Hepatocyte (in vitro differentiated cells): ENCODE measurements around the gene BANK1. TPM values are rescaled to one million over a fixed set of nuclear protein-coding genes. Genes with fewer than 3 reads are reported as not detected.

Experiments
- DNase-seq: peaks from one replicate; pipeline ENCODE4 v3.0.0-alpha.2; 2016; ENCODE audit warnings: low spot score
- H2AFZ ChIP-seq: fragments of 200-600 bp; sonication (generic); 2 replicates; pipeline ENCODE4 v1.6.0; 2016; ENCODE audit warnings: antibody characterized with exemption, mild to moderate bottlenecking
- H3K27ac ChIP-seq: fragments of 200-600 bp; sonication (generic); 2 replicates; pipeline ENCODE4 v1.5.1; 2016; ENCODE audit warnings: mild to moderate bottlenecking
- H3K27me3 ChIP-seq: fragments of 200-600 bp; sonication (generic); 2 replicates; pipeline ENCODE4 v1.6.1; 2016
- H3K36me3 ChIP-seq: fragments of 200-600 bp; sonication (generic); replicated peaks from 2 replicates; pipeline ENCODE4 v1.5.1; 2016; ENCODE audit warnings: low read depth; ENCODE audit not compliant: insufficient read depth
- H3K4me1 ChIP-seq: fragments of 200-600 bp; sonication (generic); 2 replicates; pipeline ENCODE4 v1.5.1; 2016; ENCODE audit warnings: mild to moderate bottlenecking, moderate library complexity; ENCODE audit not compliant: insufficient read depth
- H3K4me2 ChIP-seq: fragments of 200-600 bp; sonication (generic); 2 replicates; pipeline ENCODE4 v1.6.0; 2016
- H3K4me3 ChIP-seq: fragments of 200-600 bp; sonication (generic); 2 replicates; pipeline ENCODE4 v1.5.1; 2016; ENCODE audit warnings: mild to moderate bottlenecking
- H3K79me2 ChIP-seq: fragments of 200-600 bp; sonication (generic); 2 replicates; pipeline ENCODE4 v1.6.0; 2017; ENCODE audit warnings: mild to moderate bottlenecking
- H3K9me2 ChIP-seq: fragments of 200-600 bp; sonication (generic); replicated peaks from 2 replicates; pipeline ENCODE4 v1.6.0; 2017; ENCODE audit warnings: mild to moderate bottlenecking; ENCODE audit not compliant: insufficient read depth
- H3K9me3 ChIP-seq: fragments of 200-600 bp; sonication (generic); 2 replicates; pipeline ENCODE4 v1.5.1; 2016; ENCODE audit warnings: low read depth, mild to moderate bottlenecking
- H4K20me1 ChIP-seq: fragments of 200-600 bp; sonication (generic); 2 replicates; pipeline ENCODE4 v1.6.0; 2016; ENCODE audit warnings: mild to moderate bottlenecking; ENCODE audit not compliant: insufficient read depth, poor library complexity, severe bottlenecking
- EZH2 ChIP-seq: fragments of 200-600 bp; sonication (generic); IDR thresholded peaks from 2 replicates; pipeline ENCODE4 v1.6.1; 2016; ENCODE audit warnings: antibody characterized with exemption, mild to moderate bottlenecking, borderline replicate concordance
- EZH2phosphoT487 ChIP-seq: fragments of 200-600 bp; sonication (generic); IDR thresholded peaks from one replicate; pipeline ENCODE4 v1.6.1; 2018; ENCODE audit warnings: antibody characterized with exemption, mild to moderate bottlenecking, low read depth, moderate library complexity; ENCODE audit not compliant: unreplicated experiment, severe bottlenecking
- WGBS: methylation state at CpG from one replicate; pipeline ENCODE4 v1.1.6; 2016; ENCODE audit warnings: low lambda C conversion rate; ENCODE audit errors: missing lambda C conversion rate; 5-methylcytosine and 5-hydroxymethylcytosine counted together
- polyA plus RNA-seq: library from polyadenylated mRNA; unstranded; fragments of >200 nt; fragmentation: Nextera tagmentation; extraction: Ambion mirVana; gene quantifications from 2 replicates; pipeline ENCODE4 v1.2.1, GENCODE V29; 2016
- total RNA-seq: library from RNA; depleted of rRNA; stranded (reverse); fragments of >200 nt; gene quantifications from 2 replicates; pipeline ENCODE4 v1.2.3, GENCODE V29; 2014
- TF ChIP-seq, protein P1 (sequence below): fragments of 200-600 bp; sonication (generic); IDR thresholded peaks from 2 replicates; pipeline ENCODE4 v1.5.1; 2016; ENCODE audit warnings: antibody characterized with exemption, mild to moderate bottlenecking; ENCODE audit not compliant: poor library complexity

BANK1 gene
- total and polyA plus RNA-seq, 2 experiments from 2014 or later = 0.17 to 0.29 TPM

DNA sequence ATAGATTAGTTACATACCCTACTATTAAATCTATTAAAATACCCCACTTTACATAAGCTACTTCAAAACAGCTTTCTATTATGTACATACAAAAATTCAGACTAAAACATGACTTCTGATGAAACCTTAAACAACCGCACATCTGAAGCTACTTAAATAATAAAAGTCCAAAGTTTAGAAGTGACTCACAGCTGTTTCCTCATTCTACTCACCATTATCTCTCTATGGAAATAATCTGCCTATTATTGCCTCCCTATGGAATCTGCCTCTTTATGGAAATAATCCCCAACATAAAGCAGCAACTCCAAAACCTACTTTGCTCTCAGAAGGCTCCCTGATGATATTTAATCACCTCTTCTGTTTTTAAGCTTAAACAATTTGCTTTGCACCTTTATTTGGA, 15.7 kb upstream of the BANK1 start:
- 46% methylated on average over 1 of the region's 1 CpG for WGBS
- H3K9me3 ChIP-seq = peaks cover 7% of the 10 kb centered on the region
- H3K27me3 ChIP-seq = no peaks in the 10 kb centered on the region
- no peaks in the 10 kb centered on the region for H4K20me1 ChIP-seq
- TF ChIP-seq EZH2phosphoT487 = no peak
- TF ChIP-seq, protein P1, sequence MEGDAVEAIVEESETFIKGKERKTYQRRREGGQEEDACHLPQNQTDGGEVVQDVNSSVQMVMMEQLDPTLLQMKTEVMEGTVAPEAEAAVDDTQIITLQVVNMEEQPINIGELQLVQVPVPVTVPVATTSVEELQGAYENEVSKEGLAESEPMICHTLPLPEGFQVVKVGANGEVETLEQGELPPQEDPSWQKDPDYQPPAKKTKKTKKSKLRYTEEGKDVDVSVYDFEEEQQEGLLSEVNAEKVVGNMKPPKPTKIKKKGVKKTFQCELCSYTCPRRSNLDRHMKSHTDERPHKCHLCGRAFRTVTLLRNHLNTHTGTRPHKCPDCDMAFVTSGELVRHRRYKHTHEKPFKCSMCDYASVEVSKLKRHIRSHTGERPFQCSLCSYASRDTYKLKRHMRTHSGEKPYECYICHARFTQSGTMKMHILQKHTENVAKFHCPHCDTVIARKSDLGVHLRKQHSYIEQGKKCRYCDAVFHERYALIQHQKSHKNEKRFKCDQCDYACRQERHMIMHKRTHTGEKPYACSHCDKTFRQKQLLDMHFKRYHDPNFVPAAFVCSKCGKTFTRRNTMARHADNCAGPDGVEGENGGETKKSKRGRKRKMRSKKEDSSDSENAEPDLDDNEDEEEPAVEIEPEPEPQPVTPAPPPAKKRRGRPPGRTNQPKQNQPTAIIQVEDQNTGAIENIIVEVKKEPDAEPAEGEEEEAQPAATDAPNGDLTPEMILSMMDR = no peak
- no peak for TF ChIP-seq EZH2
- no peak overlapping the region for H3K4me2 ChIP-seq
- peak; percentile 18 for DNase-seq
- H2AFZ ChIP-seq = no peak overlapping the region
- H3K79me2 ChIP-seq = no peaks in the 10 kb centered on the region
- no peaks in the 10 kb centered on the region for H3K36me3 ChIP-seq
- H3K4me1 ChIP-seq = no peaks in the 10 kb centered on the region
- H3K9me2 ChIP-seq = no peaks in the 10 kb centered on the region
- no peak overlapping the region for H3K27ac ChIP-seq
- no peak overlapping the region for H3K4me3 ChIP-seq

DNA sequence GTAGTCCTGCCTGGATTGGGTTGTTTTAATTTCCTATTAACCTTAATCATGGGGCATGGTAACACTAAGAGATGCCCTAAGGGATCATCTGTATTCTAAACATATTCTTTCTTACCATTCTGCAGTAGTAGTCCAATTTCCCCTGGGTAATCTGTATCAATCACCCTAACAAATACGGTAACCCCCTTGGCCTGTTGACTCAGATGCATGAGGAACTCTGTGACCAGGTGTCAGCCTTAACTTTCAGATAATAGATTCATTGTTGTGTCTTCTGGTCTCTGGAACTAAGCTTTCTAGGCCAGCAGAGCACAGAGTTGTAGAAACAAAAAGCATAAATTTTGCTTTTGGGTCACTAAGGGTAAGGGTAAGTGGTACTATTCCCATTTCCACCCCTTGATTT, 13.1 kb upstream of the BANK1 start:
- Histone ChIP-seq H3K79me2 (no peaks in the 10 kb centered on the region), H2AFZ (no peak overlapping the region), H3K4me2 (no peak overlapping the region), H3K9me3 (no peaks in the 10 kb centered on the region), H3K27me3 (no peaks in the 10 kb centered on the region), H4K20me1 (no peaks in the 10 kb centered on the region), H3K27ac (no peak overlapping the region), H3K9me2 (no peaks in the 10 kb centered on the region), H3K4me3 (no peak overlapping the region), H3K4me1 (no peaks in the 10 kb centered on the region), H3K36me3 (no peaks in the 10 kb centered on the region)
- 86% methylated on average over 1 of the region's 1 CpG for WGBS
- no peak for TF ChIP-seq EZH2
- TF ChIP-seq, protein P1 = no peak
- no peak for TF ChIP-seq EZH2phosphoT487
- no peak for DNase-seq

DNA sequence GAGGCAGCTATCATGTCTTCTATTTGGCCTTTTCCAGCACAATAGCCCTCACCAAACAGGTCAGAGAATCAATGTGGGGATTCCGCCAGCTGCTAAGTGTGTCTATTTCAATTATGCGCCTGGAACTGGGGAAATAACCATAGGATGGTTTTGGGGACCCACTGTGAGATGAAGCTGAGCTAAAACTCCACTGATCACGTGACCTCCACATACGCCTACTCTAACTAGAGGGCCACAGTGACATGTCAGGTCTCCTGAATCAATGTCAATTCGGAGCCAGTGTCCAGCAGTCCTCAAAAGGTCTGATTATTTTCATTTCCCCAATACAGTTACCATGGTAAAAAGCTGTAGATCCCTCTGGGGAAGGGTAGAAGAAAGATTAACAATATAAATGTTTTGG, 10.2 kb upstream of the BANK1 start:
- no peaks in the 10 kb centered on the region for H3K9me3 ChIP-seq
- no peaks in the 10 kb centered on the region for H3K9me2 ChIP-seq
- no peaks in the 10 kb centered on the region for H3K79me2 ChIP-seq
- TF ChIP-seq EZH2phosphoT487 (no peak), EZH2 (no peak)
- TF ChIP-seq, protein P1 = no peak
- H4K20me1 ChIP-seq = no peaks in the 10 kb centered on the region
- H3K4me1 ChIP-seq = no peaks in the 10 kb centered on the region
- no peaks in the 10 kb centered on the region for H3K27me3 ChIP-seq
- no peak for DNase-seq
- H3K36me3 ChIP-seq = no peaks in the 10 kb centered on the region
- H2AFZ ChIP-seq = no peak overlapping the region
- no peak overlapping the region for H3K27ac ChIP-seq
- 96% methylated on average over 5 of the region's 5 CpGs for WGBS
- H3K4me3 ChIP-seq = no peak overlapping the region
- no peak overlapping the region for H3K4me2 ChIP-seq

DNA sequence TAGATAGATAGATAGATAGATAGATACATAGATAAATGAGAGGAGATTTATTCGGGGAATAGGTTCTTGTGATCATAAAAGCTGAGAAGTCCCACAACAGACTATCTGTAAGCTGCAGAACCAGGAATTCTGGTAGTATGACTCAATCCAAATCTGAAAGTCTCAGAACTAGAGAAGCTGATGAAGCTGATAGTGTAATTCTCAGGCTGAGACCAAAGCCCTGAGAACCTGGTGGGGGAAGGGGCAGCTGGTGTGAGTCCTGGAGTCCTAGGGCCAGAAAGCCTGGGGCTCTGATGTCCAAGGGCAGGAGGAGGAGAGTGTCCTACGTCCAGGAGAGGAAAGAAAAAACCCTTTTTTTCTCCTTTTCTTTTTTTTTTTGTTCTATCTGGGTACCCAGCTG, 8.0 kb upstream of the BANK1 start:
- H4K20me1 ChIP-seq = no peaks in the 10 kb centered on the region
- no peak overlapping the region for H2AFZ ChIP-seq
- no peak overlapping the region for H3K27ac ChIP-seq
- TF ChIP-seq, protein P1 = no peak
- TF ChIP-seq EZH2 = no peak
- TF ChIP-seq EZH2phosphoT487 = no peak
- DNase-seq = no peak
- H3K9me3 ChIP-seq = no peaks in the 10 kb centered on the region
- H3K79me2 ChIP-seq = no peaks in the 10 kb centered on the region
- no peaks in the 10 kb centered on the region for H3K27me3 ChIP-seq
- no peak overlapping the region for H3K4me3 ChIP-seq
- H3K36me3 ChIP-seq = no peaks in the 10 kb centered on the region
- H3K4me1 ChIP-seq = no peaks in the 10 kb centered on the region
- 72% methylated on average over 2 of the region's 2 CpGs for WGBS
- no peak overlapping the region for H3K4me2 ChIP-seq
- H3K9me2 ChIP-seq = no peaks in the 10 kb centered on the region
